ENCODE results near the gene RET. TPM values are rescaled to one million over a fixed set of nuclear protein-coding genes. Genes with fewer than 3 reads are reported as not detected.
"Not testable (repeated sequence)": the region's sequence is repeated elsewhere in the genome, so short reads cannot be mapped to it uniquely, and the experiment has no call there.

RET gene
- total RNA-seq, 1 donor from 2014 or later = 0.26 TPM

GRCh38 chr10:43077421-43078171, 727 bp downstream of the RET start:
- no peak for DNase-seq (ENCODE audit: low read depth in 2 of 2)

- no peak for DNase-seq (ENCODE audit: low read depth in 2 of 2)
Measured at GRCh38 chr10:43078175-43078985, 1.5 kb downstream of the RET start.

DNA sequence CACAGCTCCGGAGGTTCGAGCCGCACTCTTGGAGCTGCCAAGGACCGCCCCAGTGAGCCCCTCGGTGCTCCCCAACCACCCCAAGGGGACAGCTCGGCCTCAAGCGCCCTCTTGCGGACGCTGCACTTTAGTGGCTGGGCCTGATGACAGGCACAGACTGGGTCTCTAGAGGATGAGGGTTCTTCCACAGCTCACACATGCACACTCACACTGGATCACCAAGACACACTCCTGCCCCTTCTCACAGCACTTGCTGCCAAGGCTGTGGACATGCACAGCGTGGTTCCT, 2.1 kb downstream of the RET start:
- peak in 1 of 2 donors; percentile 36 for DNase-seq (ENCODE audit: low read depth in 2 of 2)

- DNase-seq (ENCODE audit: low read depth in 2 of 2) = no peak
Measured at GRCh38 chr10:43079856-43080255, 3.0 kb downstream of the RET start.

DNA sequence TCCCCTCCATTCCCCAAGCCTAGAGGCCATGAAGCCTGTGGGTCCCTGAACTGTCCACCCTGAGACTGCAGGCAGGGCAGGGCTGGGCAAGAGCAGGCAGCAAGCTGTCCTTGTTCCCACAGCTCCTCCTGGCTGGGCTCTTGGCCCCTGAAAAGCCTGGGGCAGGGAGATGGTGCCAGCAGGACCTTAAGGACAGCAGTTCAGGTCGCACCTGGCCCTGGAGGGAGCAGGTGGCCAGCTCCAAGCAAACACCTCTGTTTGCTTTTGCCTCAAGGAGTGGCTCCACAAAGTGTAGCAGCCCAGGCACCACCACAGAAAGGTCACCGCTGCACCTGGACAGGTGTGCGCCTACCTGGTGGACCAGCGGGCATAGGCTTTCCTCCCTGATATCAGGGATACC, 5.2 kb downstream of the RET start:
- no peak for DNase-seq (ENCODE audit: low read depth in 2 of 2)

DNA sequence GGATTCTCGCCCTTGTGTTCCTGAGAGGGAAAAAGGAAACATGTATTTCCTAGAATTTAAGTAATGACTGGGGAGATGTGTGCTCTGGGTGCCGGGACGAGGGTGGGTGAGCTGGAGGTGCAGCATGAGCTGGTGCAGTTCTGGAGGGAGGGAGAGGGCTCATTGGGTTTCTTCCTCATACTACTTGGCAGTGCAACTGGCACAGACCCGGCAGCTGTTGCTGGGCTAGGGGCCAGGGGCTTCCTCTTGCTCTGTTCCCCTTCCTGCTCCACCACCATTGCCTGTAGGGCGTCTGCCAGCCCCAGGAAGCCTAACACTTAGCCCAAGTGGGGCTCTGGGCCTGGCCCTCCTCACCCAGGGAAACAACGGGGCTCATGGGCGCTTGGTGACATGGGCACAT, 5.9 kb downstream of the RET start:
- DNase-seq (ENCODE audit: low read depth in 2 of 2) = no peak

- DNase-seq (ENCODE audit: low read depth in 2 of 2) = no peak
Measured at GRCh38 chr10:43083764-43084163, 6.9 kb downstream of the RET start.

DNA sequence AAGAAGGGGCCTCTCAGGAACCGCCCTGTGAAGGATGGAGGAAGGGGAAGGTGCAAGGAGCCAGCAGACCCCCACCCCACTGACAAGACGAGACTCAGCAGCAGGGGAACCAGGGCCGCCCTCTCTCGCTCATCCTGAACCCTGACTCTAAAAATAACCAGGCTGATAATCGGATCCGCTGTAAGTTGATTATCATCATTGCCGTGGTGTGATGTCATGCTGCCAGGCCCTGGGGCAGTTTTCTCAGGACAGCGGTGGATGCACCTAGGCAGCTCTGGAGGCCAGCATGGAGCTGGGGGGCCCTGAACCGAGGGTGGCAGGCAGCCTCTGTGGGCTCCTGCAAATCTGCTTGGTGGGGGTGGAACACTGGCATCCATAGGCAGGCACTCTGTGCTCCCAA, 7.9 kb downstream of the RET start:
- no peak for DNase-seq (ENCODE audit: low read depth in 2 of 2)

DNA sequence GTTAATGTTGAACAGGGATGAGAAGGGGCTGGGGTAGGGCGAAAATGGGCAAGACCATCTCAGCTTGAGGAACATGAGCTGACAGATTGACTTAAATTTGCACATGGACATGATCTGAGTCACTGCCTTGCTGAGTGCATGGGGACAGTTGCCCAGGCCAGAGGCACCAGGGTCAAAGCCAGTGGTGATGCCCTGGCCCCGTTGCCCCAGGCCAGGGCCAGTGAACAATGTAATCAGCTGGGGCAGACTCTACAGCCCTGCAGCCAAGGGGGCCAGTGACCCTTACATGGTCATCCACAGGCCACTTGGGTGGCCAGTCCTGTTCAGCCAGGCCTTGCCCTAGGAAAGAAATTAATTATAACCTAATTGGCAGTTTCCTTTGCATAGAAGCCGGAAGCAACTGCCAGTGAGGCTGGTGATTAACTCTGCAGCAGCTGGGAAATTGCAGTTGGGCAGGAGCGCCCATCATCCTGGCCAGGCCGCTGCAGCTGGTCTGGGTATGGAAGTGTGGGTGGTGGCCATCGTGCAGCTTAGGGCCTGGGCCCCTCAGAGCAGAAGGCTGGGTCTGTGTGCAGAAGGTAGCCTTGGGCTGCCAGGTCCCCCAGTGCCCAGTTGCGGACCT, 9.6 kb downstream of the RET start:
- no peak for DNase-seq (ENCODE audit: low read depth in 2 of 2)

DNA sequence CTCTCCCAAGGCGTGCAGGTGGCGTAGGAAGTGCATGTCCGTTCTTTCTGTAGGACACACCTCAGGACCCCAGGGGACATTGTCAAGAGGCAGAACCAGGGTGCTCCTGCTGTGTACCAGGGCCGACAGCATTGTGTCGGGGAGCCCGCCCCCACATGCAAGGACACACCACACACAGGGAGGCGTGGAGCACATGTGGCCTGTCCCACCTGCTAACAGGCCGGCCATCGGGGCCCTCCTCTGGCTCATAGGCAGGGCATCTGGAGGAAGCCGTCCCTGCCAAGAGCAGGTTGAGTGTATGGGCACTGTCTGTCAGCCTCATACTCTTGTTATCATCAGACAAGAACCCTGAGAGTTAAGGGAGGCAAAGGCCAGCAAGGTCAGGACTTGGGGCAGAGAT, 12.7 kb downstream of the RET start:
- DNase-seq (ENCODE audit: low read depth in 2 of 2) = no peak

GRCh38 chr10:43090188-43090587, 13.3 kb downstream of the RET start:
- no peak for DNase-seq (ENCODE audit: low read depth in 2 of 2)

- no peak for DNase-seq (ENCODE audit: low read depth in 2 of 2)
Measured at GRCh38 chr10:43090664-43091063, 13.8 kb downstream of the RET start.

DNA sequence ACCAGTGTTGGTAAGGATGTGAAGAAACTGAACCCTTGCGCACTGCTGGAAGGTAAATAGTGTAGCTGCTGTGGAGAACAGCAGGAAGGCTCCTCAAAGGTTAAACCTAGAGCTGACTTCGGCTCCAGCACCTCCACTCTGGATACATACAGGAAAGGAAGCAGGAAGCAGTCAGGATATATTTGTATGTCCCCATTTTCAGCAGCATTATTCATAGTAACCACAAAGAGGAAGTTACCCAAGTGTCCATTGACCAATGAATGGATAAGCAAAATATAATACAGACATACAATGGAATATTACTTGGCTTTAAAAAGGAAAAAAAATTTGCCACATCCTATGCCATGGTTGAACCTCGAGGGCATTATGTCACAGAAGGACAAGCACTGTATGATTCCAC, 15.0 kb downstream of the RET start:
- no peak for DNase-seq (ENCODE audit: low read depth in 2 of 2)

DNA sequence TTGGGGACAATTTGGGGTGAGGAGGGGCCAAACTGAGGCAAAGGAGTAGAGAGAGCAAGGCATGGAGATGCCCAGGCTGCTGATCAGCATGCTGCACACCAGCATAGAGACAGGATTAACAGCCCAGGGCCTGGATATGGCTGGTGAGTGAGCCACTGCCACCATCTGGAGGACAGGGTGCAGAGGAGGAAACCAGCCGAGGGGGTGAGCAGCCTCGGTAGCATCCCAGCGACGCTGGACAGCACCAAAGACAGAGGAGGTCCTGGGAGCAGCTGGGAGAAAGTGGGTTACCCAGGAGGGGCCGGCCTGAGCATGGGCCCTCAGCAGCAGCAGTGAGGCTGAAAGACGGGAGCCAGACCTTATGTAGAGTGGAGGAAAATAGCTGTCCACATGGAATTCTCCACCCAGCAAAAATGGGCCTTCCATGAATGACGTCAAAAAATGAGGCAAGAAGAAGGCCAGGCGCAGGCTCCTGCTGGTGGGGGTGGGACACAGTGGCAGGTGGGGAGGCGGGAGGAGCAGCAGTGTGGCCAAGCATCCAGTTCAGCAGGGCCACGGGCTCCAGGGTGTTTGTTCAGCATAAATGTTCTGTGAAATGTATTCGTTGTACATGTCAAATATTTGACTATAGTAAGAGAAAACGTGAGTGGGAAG, 16.7 kb downstream of the RET start:
- DNase-seq (ENCODE audit: low read depth in 2 of 2) = no peak

DNA sequence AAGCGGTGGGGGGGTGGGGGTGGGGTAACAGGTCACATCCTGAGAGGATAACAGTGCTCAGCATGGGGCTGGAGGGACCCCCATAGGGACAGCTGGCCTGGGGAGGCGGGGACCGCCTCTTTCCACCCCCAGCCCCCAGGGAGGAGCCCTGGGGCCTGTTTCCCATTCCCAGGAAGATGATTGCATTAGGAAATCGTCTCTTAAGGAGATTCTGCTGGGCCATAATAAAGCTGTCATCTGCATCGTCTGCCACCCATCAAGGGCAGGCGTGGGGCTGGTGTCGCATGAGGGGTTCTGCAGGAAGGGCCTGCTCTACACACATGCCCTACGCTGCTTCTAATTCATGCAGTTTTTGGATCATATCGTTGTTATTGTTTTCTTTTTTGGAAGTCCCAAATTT, 17.2 kb downstream of the RET start:
- DNase-seq (ENCODE audit: low read depth in 2 of 2) = no peak

GRCh38 chr10:43099339-43099738, 22.5 kb downstream of the RET start:
- not testable (repeated sequence) for DNase-seq (ENCODE audit: low read depth in 2 of 2)

GRCh38 chr10:43099928-43100327, 23.1 kb downstream of the RET start:
- DNase-seq (ENCODE audit: low read depth in 2 of 2) = no peak

GRCh38 chr10:43100366-43100765, 23.5 kb downstream of the RET start:
- DNase-seq (ENCODE audit: low read depth in 2 of 2) = no peak

DNA sequence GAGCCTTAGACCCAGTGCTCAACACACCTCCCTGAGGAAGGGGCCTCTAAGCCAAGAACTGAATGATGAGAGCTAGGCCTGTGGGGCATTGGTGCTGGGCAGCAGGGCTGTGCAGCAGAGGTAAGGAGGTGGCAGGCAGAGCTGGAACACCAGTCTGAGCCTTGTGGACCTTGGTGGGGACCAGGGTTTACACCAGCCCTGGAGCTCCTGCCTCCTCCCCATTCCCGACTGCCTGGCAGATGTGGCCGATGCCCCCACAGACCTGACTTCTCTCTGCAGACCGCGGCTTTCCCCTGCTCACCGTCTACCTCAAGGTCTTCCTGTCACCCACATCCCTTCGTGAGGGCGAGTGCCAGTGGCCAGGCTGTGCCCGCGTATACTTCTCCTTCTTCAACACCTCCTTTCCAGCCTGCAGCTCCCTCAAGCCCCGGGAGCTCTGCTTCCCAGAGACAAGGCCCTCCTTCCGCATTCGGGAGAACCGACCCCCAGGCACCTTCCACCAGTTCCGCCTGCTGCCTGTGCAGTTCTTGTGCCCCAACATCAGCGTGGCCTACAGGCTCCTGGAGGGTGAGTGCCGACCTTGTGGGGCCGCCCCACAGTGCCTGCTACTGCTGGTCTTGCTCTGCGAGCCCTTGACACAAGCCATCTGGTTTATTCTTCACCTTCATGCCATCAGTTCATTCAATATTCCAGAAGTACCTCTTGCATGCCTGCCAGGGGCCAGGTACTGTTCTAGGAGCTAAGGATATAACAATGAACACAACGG, 25.4 kb downstream of the RET start:
- no peak for DNase-seq (ENCODE audit: low read depth in 2 of 2)

DNA sequence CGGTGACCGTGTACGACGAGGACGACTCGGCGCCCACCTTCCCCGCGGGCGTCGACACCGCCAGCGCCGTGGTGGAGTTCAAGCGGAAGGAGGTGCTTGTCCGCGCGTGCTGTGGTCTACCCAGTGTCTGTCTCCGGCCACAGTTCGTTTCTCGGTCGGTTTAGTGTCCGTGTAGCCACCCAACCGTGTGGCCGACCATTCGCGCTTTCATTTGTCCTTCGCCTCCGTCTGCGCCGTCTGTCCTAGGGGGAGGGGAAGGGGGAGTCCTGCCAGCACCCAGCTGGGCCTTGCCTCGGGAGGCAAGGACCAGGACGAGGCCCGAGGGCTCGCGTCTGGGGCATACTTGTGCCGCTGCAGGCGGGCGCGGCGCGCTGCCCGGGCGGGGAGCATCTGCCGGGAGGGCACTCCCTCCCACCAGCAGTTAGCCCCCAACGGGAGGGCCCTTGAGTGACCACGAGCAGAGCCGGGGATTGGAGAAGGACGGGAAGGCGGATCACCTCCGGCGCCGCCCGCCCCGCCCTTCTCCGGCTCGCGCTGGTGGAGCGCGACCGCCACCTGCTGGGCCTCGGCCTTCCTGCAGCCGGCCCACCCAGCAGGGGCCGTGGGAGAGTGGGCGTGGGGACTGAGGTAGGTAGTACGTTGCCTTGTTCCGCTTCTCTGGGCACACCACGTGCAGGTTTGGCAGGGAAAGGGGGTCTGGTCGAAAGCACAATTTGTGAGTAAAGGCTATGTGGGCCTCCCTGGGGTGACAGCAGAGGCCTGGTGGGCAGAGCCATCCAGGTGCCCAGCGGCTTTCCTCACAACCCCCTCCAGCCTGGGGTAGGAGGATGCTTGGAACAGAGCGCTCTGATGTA, 28.5 kb downstream of the RET start:
- DNase-seq (ENCODE audit: low read depth in 2 of 2) = peak; percentile 6 to 62

DNA sequence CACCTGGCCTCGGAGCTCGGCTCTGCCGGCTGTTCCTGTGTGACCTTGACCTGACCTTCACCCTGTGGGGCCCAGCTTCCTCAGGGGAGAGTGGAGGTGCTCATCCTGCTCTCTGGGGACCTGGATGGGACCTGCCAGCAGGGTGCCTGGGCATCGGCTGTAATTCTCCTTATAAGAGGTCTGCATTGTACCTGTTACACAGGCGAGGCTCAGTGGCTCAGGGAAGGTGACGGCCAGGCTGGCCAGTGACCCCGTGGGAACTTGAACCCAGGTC, 29.0 kb downstream of the RET start:
- DNase-seq (ENCODE audit: low read depth in 2 of 2) = no peak

All from dermis microvascular lymphatic vessel endothelial cell (primary cell).